HCT116 (cell line): ENCODE measurements around the gene ST6GALNAC2. TPM values are rescaled to one million over a fixed set of nuclear protein-coding genes. Genes with fewer than 3 reads are reported as not detected.

ENCODE experiments used
- ATAC-seq: fragments of 200-7000 bp; cut with Tn5 transposase; 2 replicates; pipeline ENCODE4 v1.9.1; 2020; ENCODE audit warnings: mild to moderate bottlenecking, moderate library complexity
- BruUV-seq: library from RNA; stranded (reverse); fragments of 400-500 nt; replicated peaks from 2 replicates; lab custom pipeline; 2021; lab: Mats Ljungman, UMichigan
- CTCF ChIA-PET: fragments of 300-600 bp; sonication (Branson Sonifier 250); formaldehyde crosslinking; loops from one replicate; lab custom pipeline; 2021; ENCODE audit warnings: antibody characterized with exemption; lab: Charles Lee
- POLR2A ChIA-PET: fragments of 300-600, 350-600 bp; sonication (Branson Sonifier 250); formaldehyde crosslinking; loops from one replicate; lab custom pipeline; 2021; ENCODE audit warnings: antibody characterized with exemption; lab: Charles Lee
- RAD21 ChIA-PET, 2 experiments: fragments of 300-600 bp; sonication (Branson Sonifier 250); formaldehyde crosslinking; loops; one replicate each; lab custom pipeline; 2023; ENCODE audit warnings: low total read pairs in 2 of 2; ENCODE audit not compliant: uncharacterized antibody in 2 of 2, unreplicated experiment in 2 of 2, low non-redundant PET in 1 of 2; lab: Charles Lee
- DNase-seq: peaks from one replicate; pipeline ENCODE4 v3.0.0-alpha.2; 2010; ENCODE audit warnings: low read depth, low spot score
- H2AFZ ChIP-seq: fragments of 200-600 bp; shearing (Covaris generic), sonication (generic); 2 replicates; pipeline ENCODE4 v1.6.1; 2017; ENCODE audit warnings: low read depth, mixed run types, mixed read lengths, antibody characterized with exemption, low read length; ENCODE audit not compliant: poor library complexity, severe bottlenecking
- H3K27ac ChIP-seq: 2 replicates; pipeline ENCODE4 v1.5.1; 2012; ENCODE audit warnings: low read depth, low read length
- H3K27me3 ChIP-seq: fragments of 200-600 bp; sonication (generic); 2 replicates; pipeline ENCODE4 v1.6.1; 2016; ENCODE audit warnings: mixed run types, low read length, mixed read lengths; ENCODE audit not compliant: insufficient read depth
- H3K36me3 ChIP-seq, 2 experiments: fragments of 200-500 bp in 1 of 2; fragments of 200-600 bp in 1 of 2; sonication (Bioruptor generic) in 1 of 2; sonication (generic) in 1 of 2; 2 replicates each; pipeline versions ENCODE4 v1.5.1 to v1.6.1; 2014 to 2016; ENCODE audit warnings: low read length in 2 of 2, inconsistent platforms in 1 of 2, mixed read lengths in 1 of 2, mixed run types in 1 of 2; ENCODE audit not compliant: insufficient read depth in 2 of 2, control insufficient read depth in 1 of 2
- H3K4me1 ChIP-seq, 2 experiments: fragments of 200-600 bp in 1 of 2; sonication (generic) in 1 of 2; 2 replicates each; pipeline versions ENCODE4 v1.5.1 to v1.6.1; 2012 to 2017; ENCODE audit warnings: low read length in 2 of 2, inconsistent platforms in 1 of 2, mild to moderate bottlenecking in 1 of 2, mixed read lengths in 1 of 2, mixed run types in 1 of 2, moderate library complexity in 1 of 2; ENCODE audit not compliant: insufficient read depth in 2 of 2, control insufficient read depth in 1 of 2
- H3K4me2 ChIP-seq: fragments of 200-600 bp; sonication (generic); 2 replicates; pipeline ENCODE4 v1.6.1; 2017; ENCODE audit warnings: mixed run types, low read length, mixed read lengths
- H3K4me3 ChIP-seq, 2 experiments: fragments of 200-600 bp in 1 of 2; sonication (generic) in 1 of 2; replicated peaks in 1 of 2; 2 replicates each; pipeline ENCODE4 v1.5.1; 2011 to 2016; ENCODE audit warnings: low read length in 2 of 2, control low read depth in 1 of 2, low read depth in 1 of 2, mild to moderate bottlenecking in 1 of 2, mixed read lengths in 1 of 2, mixed run types in 1 of 2
- H3K79me2 ChIP-seq: fragments of 200-600 bp; sonication (generic); 2 replicates; pipeline ENCODE4 v1.6.1; 2017; ENCODE audit warnings: mild to moderate bottlenecking, mixed run types, low read length, moderate library complexity, mixed read lengths; ENCODE audit not compliant: insufficient read depth
- H3K9ac ChIP-seq: fragments of 200-600 bp; sonication (generic); 2 replicates; pipeline ENCODE4 v1.6.1; 2016; ENCODE audit warnings: low read length, mixed read lengths
- H3K9me2 ChIP-seq: fragments of 200-600 bp; sonication (generic), shearing (Covaris generic); 2 replicates; pipeline ENCODE4 v1.6.1; 2017; ENCODE audit warnings: mixed run types, mild to moderate bottlenecking, moderate library complexity; ENCODE audit not compliant: insufficient read depth
- H3K9me3 ChIP-seq, 2 experiments: fragments of 200-500 bp in 1 of 2; fragments of 200-600 bp in 1 of 2; sonication (Bioruptor generic) in 1 of 2; sonication (generic) in 1 of 2; 2 replicates each; pipeline ENCODE4 v1.6.1; 2014 to 2017; ENCODE audit warnings: low read length in 2 of 2, mixed read lengths in 2 of 2, inconsistent platforms in 1 of 2, low read depth in 1 of 2, mild to moderate bottlenecking in 1 of 2, mixed run types in 1 of 2, moderate library complexity in 1 of 2; ENCODE audit not compliant: control insufficient read depth in 1 of 2, insufficient read depth in 1 of 2
- H4K20me1 ChIP-seq: fragments of 200-600 bp; sonication (generic), shearing (Covaris generic); 2 replicates; pipeline ENCODE4 v1.6.1; 2017; ENCODE audit warnings: mixed run types, mild to moderate bottlenecking, moderate library complexity; ENCODE audit not compliant: insufficient read depth
- ATF3 ChIP-seq: IDR thresholded peaks from 2 replicates; pipeline ENCODE4 v1.6.1; 2012
- CBX3 ChIP-seq: IDR thresholded peaks from 2 replicates; pipeline ENCODE4 v1.6.1; 2012; ENCODE audit warnings: low read depth
- CEBPB ChIP-seq: IDR thresholded peaks from 2 replicates; pipeline ENCODE4 v1.6.1; 2012; ENCODE audit warnings: low read depth
- EZH2 ChIP-seq: fragments of 200-600 bp; sonication (generic); IDR thresholded peaks from 2 replicates; pipeline ENCODE4 v1.6.1; 2017; ENCODE audit warnings: antibody characterized with exemption, mixed run types
- MAX ChIP-seq: IDR thresholded peaks from 2 replicates; pipeline ENCODE4 v1.6.1; 2012
- POLR2A ChIP-seq: IDR thresholded peaks from 2 replicates; pipeline ENCODE4 v1.7.0; 2011; ENCODE audit warnings: borderline replicate concordance; ENCODE audit not compliant: insufficient read depth, insufficient read length; ENCODE audit errors: extremely low read depth
- POLR2AphosphoS5 ChIP-seq: IDR thresholded peaks from 2 replicates; pipeline ENCODE4 v1.6.1; 2011; ENCODE audit warnings: mild to moderate bottlenecking, low read depth, low read length, moderate library complexity
- RAD21 ChIP-seq: IDR thresholded peaks from 2 replicates; pipeline ENCODE4 v1.6.1; 2012; ENCODE audit warnings: low read depth, mild to moderate bottlenecking
- SIN3A ChIP-seq: IDR thresholded peaks from 2 replicates; pipeline ENCODE4 v1.6.1; 2012; ENCODE audit warnings: low read depth
- SP1 ChIP-seq: IDR thresholded peaks from 2 replicates; pipeline ENCODE4 v1.6.1; 2012; ENCODE audit warnings: low read depth
- ZFX ChIP-seq: fragments of 450-650 bp; IDR thresholded peaks from 2 replicates; pipeline ENCODE4 v1.6.1; 2017
- intact Hi-C: fragments of 100-400 bp; cut with micrococcal nuclease; formaldehyde crosslinking; loops from 2 replicates; pipeline ENCODE4 v1.10.0; 2022
- total RNA-seq: library from RNA; stranded (reverse); gene quantifications from one replicate; pipeline ENCODE4 v1.2.1, GENCODE V29; 2021; ENCODE audit not compliant: unreplicated experiment

The ST6GALNAC2 gene
- total RNA-seq, 1 experiment from 2014 or later = 14.7 TPM

- BruUV-seq = no TSS peak
- no peak for DNase-seq
- ATAC-seq = no peak
- H3K79me2 ChIP-seq = peaks cover 9% of the 10 kb centered on the region
- no peak overlapping the region for H3K27ac ChIP-seq
- H3K36me3 ChIP-seq = peaks cover 0 to 5% of the 10 kb centered on the region in 2 experiments; a peak in 1 of 4 replicates
- H3K9me2 ChIP-seq = no peaks in the 10 kb centered on the region
- RAD21 ChIA-PET = interaction anchor here in 1 of 2 experiments (0.6 kb wide), 1 partner anchor 64 kb away, joined by 4 read pairs; no protein-coding TSS in a partner anchor
- H3K9me3 ChIP-seq = no peaks in the 10 kb centered on the region
- H4K20me1 ChIP-seq = no peaks in the 10 kb centered on the region
- no peak overlapping the region for H3K4me3 ChIP-seq
- peaks cover 3 to 7% of the 10 kb centered on the region in 2 experiments; a peak in 3 of 4 replicates for H3K4me1 ChIP-seq
- no peak overlapping the region for H3K4me2 ChIP-seq
- CTCF ChIA-PET = interaction anchor here (1.6 kb wide), 1 partner anchor 71 kb away, joined by 3 read pairs; no protein-coding TSS in a partner anchor
- H3K9ac ChIP-seq = no peak overlapping the region
- intact Hi-C loops = no loop called here
- POLR2A ChIA-PET = no interaction called here
- no peaks in the 10 kb centered on the region for H3K27me3 ChIP-seq
- no peak overlapping the region for H2AFZ ChIP-seq
- TF ChIP-seq ATF3 (no peak), POLR2AphosphoS5 (no peak), SP1 (no peak), CBX3 (no peak), SIN3A (no peak), ZFX (no peak), CEBPB (no peak), POLR2A (no peak), MAX (no peak), EZH2 (no peak), RAD21 (no peak)
These were observed 32.3 kb downstream of the ST6GALNAC2 start for GRCh38 chr17:76553178-76553908.
